GM10248 (cell line): ENCODE data around the gene KCTD2.

ENCODE experiments used
- CTCF ChIA-PET: fragments of 300-600 bp; sonication (Branson Sonifier 250); formaldehyde crosslinking; extraction: SDS; loops from one replicate; lab custom pipeline; 2021; ENCODE audit warnings: antibody characterized with exemption; lab: Yijun Ruan, JAX
- POLR2A ChIA-PET: fragments of 350-650 bp; sonication (Branson Sonifier 250); formaldehyde crosslinking; extraction: SDS; loops from one replicate; lab custom pipeline; 2020; ENCODE audit warnings: antibody characterized with exemption; lab: Yijun Ruan, JAX
- DNase-seq: peaks from one replicate; pipeline ENCODE4 v3.0.0; 2012; ENCODE audit errors: extremely low spot score
- CTCF ChIP-seq: IDR thresholded peaks from 2 replicates; pipeline ENCODE4 v1.5.1; 2012; ENCODE audit warnings: mild to moderate bottlenecking, low read depth; ENCODE audit errors: extremely low read depth, missing control alignments, control extremely low read depth

Gene KCTD2

DNA sequence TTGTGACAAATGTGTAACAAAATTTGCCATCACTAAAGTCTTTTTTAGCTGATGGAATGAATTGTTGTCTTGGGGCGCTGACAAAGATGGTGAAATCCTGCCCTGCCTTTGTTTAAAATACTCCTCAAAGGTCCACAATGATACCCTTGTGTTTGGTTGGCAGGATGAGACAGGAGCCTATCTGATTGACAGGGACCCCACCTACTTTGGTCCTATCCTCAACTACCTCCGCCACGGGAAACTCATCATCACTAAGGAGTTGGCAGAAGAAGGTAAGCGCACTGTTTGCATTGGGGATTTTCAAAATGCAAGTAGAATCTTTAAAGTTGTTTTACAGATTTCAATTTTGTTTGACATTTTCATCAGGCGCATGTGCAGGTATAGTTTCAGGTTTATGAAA is 2.0 kb downstream of the KCTD2 start:
- POLR2A ChIA-PET: no interaction called here
- DNase-seq: no peak
- CTCF ChIA-PET: interaction anchor here (0.9 to 2.9 kb wide), 10 partner anchors 8 to 153 kb away, joined by 3 to 13 read pairs (median 4); partner anchors contain the start of gene NT5C
- no peak for TF ChIP-seq CTCF

- POLR2A ChIA-PET: interaction anchor here (0.8 kb wide), 1 partner anchor 80 kb away, joined by 4 read pairs; no protein-coding TSS in a partner anchor
- CTCF ChIA-PET: interaction anchor here (0.9 to 2.9 kb wide), 5 partner anchors 10 to 91 kb away, joined by 3 to 13 read pairs (median 4); partner anchors contain the start of gene NT5C
- no peak for TF ChIP-seq CTCF
- no peak for DNase-seq
Observed at GRCh38 chr17:75049706-75050105, 2.7 kb downstream of the KCTD2 start.

DNA sequence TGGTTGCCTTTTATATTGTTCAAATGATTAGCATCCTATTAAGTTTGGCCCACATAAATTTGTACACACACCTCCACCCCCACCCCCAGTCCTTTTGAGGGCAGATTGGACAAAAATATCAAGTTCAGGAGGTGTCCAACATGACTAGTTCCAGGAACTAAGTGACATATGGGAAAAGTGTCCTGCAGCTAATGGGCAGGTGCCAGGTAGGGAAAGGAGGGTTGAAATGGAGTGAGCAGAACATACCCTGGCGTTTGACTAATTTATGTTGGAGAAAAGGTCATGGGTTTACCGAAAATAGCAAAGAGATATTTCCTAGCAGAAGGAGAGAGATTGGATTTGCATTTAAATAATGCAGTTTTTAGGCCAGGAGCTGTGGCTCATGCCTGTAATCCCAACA is 4.9 kb downstream of the KCTD2 start:
- DNase-seq: no peak
- no peak for TF ChIP-seq CTCF
- ChIA-PET POLR2A (no interaction called here), CTCF (interaction anchor here (1.2 kb wide), 1 partner anchor 9 kb away, joined by 4 read pairs; no protein-coding TSS in a partner anchor)

DNA sequence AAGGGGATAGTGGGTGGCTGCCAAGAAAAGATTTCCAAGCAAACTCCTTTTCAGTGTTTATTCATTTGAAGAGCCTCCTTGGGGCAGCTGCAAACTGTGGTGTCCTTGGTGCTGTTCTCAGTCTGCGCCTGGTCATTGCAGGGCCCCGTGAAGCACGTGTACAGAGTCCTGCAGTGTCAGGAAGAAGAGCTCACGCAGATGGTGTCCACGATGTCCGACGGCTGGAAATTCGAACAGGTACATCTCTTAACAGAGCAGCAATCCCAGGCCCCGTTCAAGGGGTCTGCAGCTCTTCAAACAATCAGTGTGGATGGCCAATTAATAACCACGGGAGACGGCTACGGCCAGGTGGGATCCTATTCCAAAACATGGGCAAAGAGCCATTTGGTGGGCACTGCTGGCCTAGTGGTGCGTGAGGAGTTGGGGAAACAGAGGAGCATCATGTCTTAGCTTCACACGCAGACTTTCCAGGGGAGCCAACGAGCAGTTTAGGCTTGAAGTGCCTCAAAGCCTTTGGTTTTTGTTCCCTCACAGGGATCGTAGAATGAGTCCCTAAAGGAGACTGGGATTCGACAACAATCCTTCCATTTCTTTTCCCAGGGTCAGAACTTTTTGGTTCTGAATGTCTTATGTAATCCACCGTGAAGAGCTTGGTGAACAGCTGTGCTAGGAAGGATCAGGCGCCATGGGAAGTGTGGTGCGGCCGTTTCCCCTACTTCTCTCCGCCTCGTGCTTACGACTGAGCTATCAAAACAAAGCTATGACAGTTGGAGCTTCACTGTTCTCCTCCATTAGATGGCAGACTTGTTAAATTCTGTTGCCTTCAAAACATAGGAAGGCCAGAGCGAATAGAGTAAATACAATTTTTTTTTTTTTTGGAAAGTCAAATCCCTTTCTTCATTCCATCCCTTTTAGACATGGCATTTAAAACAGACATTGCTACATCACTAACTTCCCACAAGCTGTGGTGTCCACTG is 12.6 kb downstream of the KCTD2 start:
- no peak for DNase-seq
- peak; percentile 41 for TF ChIP-seq CTCF
- ChIA-PET CTCF (interaction anchor here (0.9 to 5.6 kb wide), 14 partner anchors 10 to 211 kb away, joined by 3 to 30 read pairs (median 8); partner anchors contain the start of genes MIF4GD, NT5C and SLC16A5), POLR2A (no interaction called here)

DNA sequence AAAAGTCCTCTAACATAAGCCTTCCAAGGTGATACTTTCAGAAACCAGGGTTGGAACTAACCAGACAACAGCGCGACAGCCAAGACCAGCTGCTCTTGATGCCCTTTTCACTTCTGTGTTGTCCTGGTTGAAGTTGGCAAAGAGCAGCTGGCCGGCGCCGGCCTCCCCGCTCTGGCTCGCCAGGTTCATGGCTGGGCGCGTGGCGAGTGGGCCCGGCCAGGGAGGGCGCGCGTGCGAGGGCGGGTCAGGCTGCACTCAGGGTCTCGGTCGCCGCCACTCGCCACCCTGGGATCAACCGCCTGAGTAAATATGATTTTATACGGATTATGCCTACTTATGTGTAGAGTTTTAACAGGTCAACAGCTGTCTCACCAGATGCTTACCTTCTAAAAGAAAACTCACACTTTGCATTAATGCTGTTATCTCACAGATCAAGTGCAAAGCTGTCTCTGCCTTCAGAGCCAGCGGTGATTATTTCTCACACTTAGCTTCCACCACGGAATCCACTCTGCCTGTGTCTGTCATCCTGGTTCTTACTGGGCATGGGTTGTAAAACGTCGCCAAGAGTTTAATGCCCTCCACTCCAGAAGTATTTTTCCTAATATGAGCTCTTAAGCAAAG is 13.5 kb downstream of the KCTD2 start:
- ChIA-PET POLR2A (no interaction called here), CTCF (interaction anchor here (1.1 to 5.6 kb wide), 11 partner anchors 9 to 210 kb away, joined by 4 to 30 read pairs (median 9); partner anchors contain the start of genes MIF4GD, NT5C and SLC16A5)
- DNase-seq: no peak
- TF ChIP-seq CTCF: no peak

DNA sequence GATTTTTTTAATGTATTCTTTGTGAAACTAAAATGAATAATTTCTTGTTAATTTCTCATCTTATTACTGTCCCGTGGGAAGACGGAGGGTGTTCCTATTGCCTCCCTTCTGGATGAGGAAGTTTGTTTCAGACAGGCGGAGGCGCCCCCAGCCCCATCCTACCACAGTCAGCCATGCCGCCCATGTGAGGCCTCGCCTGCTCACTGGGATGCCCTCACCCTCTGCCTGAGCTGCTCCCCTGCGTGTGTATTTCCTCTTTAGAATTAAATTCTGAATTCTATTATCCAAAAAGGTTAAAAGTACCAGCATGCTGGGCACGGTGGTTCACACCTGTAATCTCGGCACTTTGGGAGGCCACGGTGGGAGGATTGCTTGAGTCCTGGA is 14.0 kb downstream of the KCTD2 start:
- POLR2A ChIA-PET: no interaction called here
- CTCF ChIA-PET: interaction anchor here (1.0 to 5.6 kb wide), 11 partner anchors 9 to 210 kb away, joined by 3 to 30 read pairs (median 9); partner anchors contain the start of genes MIF4GD and NT5C
- DNase-seq: no peak
- no peak for TF ChIP-seq CTCF
